HCT116 (cell line): ENCODE measurements around the gene FSIP1. TPM values are rescaled to one million over a fixed set of nuclear protein-coding genes. Genes with fewer than 3 reads are reported as not detected.

Experiments used
- ATAC-seq: fragments of 200-7000 bp; cut with Tn5 transposase; 2 replicates; pipeline ENCODE4 v1.9.1; 2020; ENCODE audit warnings: mild to moderate bottlenecking, moderate library complexity
- BruUV-seq: library from RNA; stranded (reverse); fragments of 400-500 nt; replicated peaks from 2 replicates; lab custom pipeline; 2021; lab: Mats Ljungman, UMichigan
- CTCF ChIA-PET: fragments of 300-600 bp; sonication (Branson Sonifier 250); formaldehyde crosslinking; loops from one replicate; lab custom pipeline; 2021; ENCODE audit warnings: antibody characterized with exemption; lab: Charles Lee
- POLR2A ChIA-PET: fragments of 300-600, 350-600 bp; sonication (Branson Sonifier 250); formaldehyde crosslinking; loops from one replicate; lab custom pipeline; 2021; ENCODE audit warnings: antibody characterized with exemption; lab: Charles Lee
- RAD21 ChIA-PET, 2 experiments: fragments of 300-600 bp; sonication (Branson Sonifier 250); formaldehyde crosslinking; loops; one replicate each; lab custom pipeline; 2023; ENCODE audit warnings: low total read pairs in 2 of 2; ENCODE audit not compliant: uncharacterized antibody in 2 of 2, unreplicated experiment in 2 of 2, low non-redundant PET in 1 of 2; lab: Charles Lee
- DNase-seq: peaks from one replicate; pipeline ENCODE4 v3.0.0-alpha.2; 2010; ENCODE audit warnings: low read depth, low spot score
- H2AFZ ChIP-seq: fragments of 200-600 bp; shearing (Covaris generic), sonication (generic); 2 replicates; pipeline ENCODE4 v1.6.1; 2017; ENCODE audit warnings: low read depth, mixed run types, mixed read lengths, antibody characterized with exemption, low read length; ENCODE audit not compliant: poor library complexity, severe bottlenecking
- H3K27ac ChIP-seq: 2 replicates; pipeline ENCODE4 v1.5.1; 2012; ENCODE audit warnings: low read depth, low read length
- H3K27me3 ChIP-seq: fragments of 200-600 bp; sonication (generic); 2 replicates; pipeline ENCODE4 v1.6.1; 2016; ENCODE audit warnings: mixed run types, low read length, mixed read lengths; ENCODE audit not compliant: insufficient read depth
- H3K36me3 ChIP-seq, 2 experiments: fragments of 200-500 bp in 1 of 2; fragments of 200-600 bp in 1 of 2; sonication (Bioruptor generic) in 1 of 2; sonication (generic) in 1 of 2; 2 replicates each; pipeline versions ENCODE4 v1.5.1 to v1.6.1; 2014 to 2016; ENCODE audit warnings: low read length in 2 of 2, inconsistent platforms in 1 of 2, mixed read lengths in 1 of 2, mixed run types in 1 of 2; ENCODE audit not compliant: insufficient read depth in 2 of 2, control insufficient read depth in 1 of 2
- H3K4me1 ChIP-seq, 2 experiments: fragments of 200-600 bp in 1 of 2; sonication (generic) in 1 of 2; 2 replicates each; pipeline versions ENCODE4 v1.5.1 to v1.6.1; 2012 to 2017; ENCODE audit warnings: low read length in 2 of 2, inconsistent platforms in 1 of 2, mild to moderate bottlenecking in 1 of 2, mixed read lengths in 1 of 2, mixed run types in 1 of 2, moderate library complexity in 1 of 2; ENCODE audit not compliant: insufficient read depth in 2 of 2, control insufficient read depth in 1 of 2
- H3K4me2 ChIP-seq: fragments of 200-600 bp; sonication (generic); 2 replicates; pipeline ENCODE4 v1.6.1; 2017; ENCODE audit warnings: mixed run types, low read length, mixed read lengths
- H3K4me3 ChIP-seq, 2 experiments: fragments of 200-600 bp in 1 of 2; sonication (generic) in 1 of 2; replicated peaks in 1 of 2; 2 replicates each; pipeline ENCODE4 v1.5.1; 2011 to 2016; ENCODE audit warnings: low read length in 2 of 2, control low read depth in 1 of 2, low read depth in 1 of 2, mild to moderate bottlenecking in 1 of 2, mixed read lengths in 1 of 2, mixed run types in 1 of 2
- H3K79me2 ChIP-seq: fragments of 200-600 bp; sonication (generic); 2 replicates; pipeline ENCODE4 v1.6.1; 2017; ENCODE audit warnings: mild to moderate bottlenecking, mixed run types, low read length, moderate library complexity, mixed read lengths; ENCODE audit not compliant: insufficient read depth
- H3K9ac ChIP-seq: fragments of 200-600 bp; sonication (generic); 2 replicates; pipeline ENCODE4 v1.6.1; 2016; ENCODE audit warnings: low read length, mixed read lengths
- H3K9me2 ChIP-seq: fragments of 200-600 bp; sonication (generic), shearing (Covaris generic); 2 replicates; pipeline ENCODE4 v1.6.1; 2017; ENCODE audit warnings: mixed run types, mild to moderate bottlenecking, moderate library complexity; ENCODE audit not compliant: insufficient read depth
- H3K9me3 ChIP-seq, 2 experiments: fragments of 200-500 bp in 1 of 2; fragments of 200-600 bp in 1 of 2; sonication (Bioruptor generic) in 1 of 2; sonication (generic) in 1 of 2; 2 replicates each; pipeline ENCODE4 v1.6.1; 2014 to 2017; ENCODE audit warnings: low read length in 2 of 2, mixed read lengths in 2 of 2, inconsistent platforms in 1 of 2, low read depth in 1 of 2, mild to moderate bottlenecking in 1 of 2, mixed run types in 1 of 2, moderate library complexity in 1 of 2; ENCODE audit not compliant: control insufficient read depth in 1 of 2, insufficient read depth in 1 of 2
- H4K20me1 ChIP-seq: fragments of 200-600 bp; sonication (generic), shearing (Covaris generic); 2 replicates; pipeline ENCODE4 v1.6.1; 2017; ENCODE audit warnings: mixed run types, mild to moderate bottlenecking, moderate library complexity; ENCODE audit not compliant: insufficient read depth
- CBX3 ChIP-seq: IDR thresholded peaks from 2 replicates; pipeline ENCODE4 v1.6.1; 2012; ENCODE audit warnings: low read depth
- CEBPB ChIP-seq: IDR thresholded peaks from 2 replicates; pipeline ENCODE4 v1.6.1; 2012; ENCODE audit warnings: low read depth
- EGR1 ChIP-seq: IDR thresholded peaks from 2 replicates; pipeline ENCODE4 v1.6.1; 2012; ENCODE audit warnings: low read depth
- EZH2 ChIP-seq: fragments of 200-600 bp; sonication (generic); IDR thresholded peaks from 2 replicates; pipeline ENCODE4 v1.6.1; 2017; ENCODE audit warnings: antibody characterized with exemption, mixed run types
- EZH2phosphoT487 ChIP-seq: fragments of 200-600 bp; IDR thresholded peaks from 2 replicates; pipeline ENCODE4 v1.6.1; 2018; ENCODE audit warnings: antibody characterized with exemption, borderline replicate concordance
- MAX ChIP-seq: IDR thresholded peaks from 2 replicates; pipeline ENCODE4 v1.6.1; 2012
- POLR2A ChIP-seq: IDR thresholded peaks from 2 replicates; pipeline ENCODE4 v1.7.0; 2011; ENCODE audit warnings: borderline replicate concordance; ENCODE audit not compliant: insufficient read depth, insufficient read length; ENCODE audit errors: extremely low read depth
- RAD21 ChIP-seq: IDR thresholded peaks from 2 replicates; pipeline ENCODE4 v1.6.1; 2012; ENCODE audit warnings: low read depth, mild to moderate bottlenecking
- SIN3A ChIP-seq: IDR thresholded peaks from 2 replicates; pipeline ENCODE4 v1.6.1; 2012; ENCODE audit warnings: low read depth
- SP1 ChIP-seq: IDR thresholded peaks from 2 replicates; pipeline ENCODE4 v1.6.1; 2012; ENCODE audit warnings: low read depth
- SRF ChIP-seq: IDR thresholded peaks from 2 replicates; pipeline ENCODE4 v1.6.1; 2012; ENCODE audit warnings: low read depth
- YY1 ChIP-seq: IDR thresholded peaks from 2 replicates; pipeline ENCODE4 v1.6.1; 2011; ENCODE audit warnings: low read length, low read depth, moderate library complexity, mild to moderate bottlenecking; ENCODE audit not compliant: insufficient replicate concordance; ENCODE audit errors: extremely low read depth
- ZBTB33 ChIP-seq: IDR thresholded peaks from 2 replicates; pipeline ENCODE4 v1.6.1; 2011; ENCODE audit warnings: mild to moderate bottlenecking, low read length, moderate library complexity; ENCODE audit not compliant: insufficient replicate concordance; ENCODE audit errors: extremely low read depth
- ZFX ChIP-seq: fragments of 450-650 bp; IDR thresholded peaks from 2 replicates; pipeline ENCODE4 v1.6.1; 2017
- intact Hi-C: fragments of 100-400 bp; cut with micrococcal nuclease; formaldehyde crosslinking; loops from 2 replicates; pipeline ENCODE4 v1.10.0; 2022
- total RNA-seq: library from RNA; stranded (reverse); gene quantifications from one replicate; pipeline ENCODE4 v1.2.1, GENCODE V29; 2021; ENCODE audit not compliant: unreplicated experiment
- TF ChIP-seq, protein P1 (sequence below): IDR thresholded peaks from 2 replicates; pipeline ENCODE4 v1.6.1; 2012; ENCODE audit warnings: low read depth

The FSIP1 gene
- total RNA-seq, 1 experiment from 2014 or later = 0.42 TPM

GRCh38 chr15:39746176-39746575 lies 36.5 kb downstream of the FSIP1 start:
- Histone ChIP-seq H3K27ac (no peak overlapping the region), H3K27me3 (no peaks in the 10 kb centered on the region), H3K4me1 (no peaks in the 10 kb centered on the region), H3K4me2 (no peak overlapping the region), H3K9me2 (no peaks in the 10 kb centered on the region), H2AFZ (no peak overlapping the region), H3K9me3 (no peaks in the 10 kb centered on the region), H3K9ac (no peak overlapping the region), H4K20me1 (no peaks in the 10 kb centered on the region)
- CTCF ChIA-PET = no interaction called here
- intact Hi-C loops = no loop called here
- TF ChIP-seq YY1 (no peak), SP1 (no peak), SRF (no peak), EZH2phosphoT487 (no peak), EGR1 (no peak)
- TF ChIP-seq, protein P1, sequence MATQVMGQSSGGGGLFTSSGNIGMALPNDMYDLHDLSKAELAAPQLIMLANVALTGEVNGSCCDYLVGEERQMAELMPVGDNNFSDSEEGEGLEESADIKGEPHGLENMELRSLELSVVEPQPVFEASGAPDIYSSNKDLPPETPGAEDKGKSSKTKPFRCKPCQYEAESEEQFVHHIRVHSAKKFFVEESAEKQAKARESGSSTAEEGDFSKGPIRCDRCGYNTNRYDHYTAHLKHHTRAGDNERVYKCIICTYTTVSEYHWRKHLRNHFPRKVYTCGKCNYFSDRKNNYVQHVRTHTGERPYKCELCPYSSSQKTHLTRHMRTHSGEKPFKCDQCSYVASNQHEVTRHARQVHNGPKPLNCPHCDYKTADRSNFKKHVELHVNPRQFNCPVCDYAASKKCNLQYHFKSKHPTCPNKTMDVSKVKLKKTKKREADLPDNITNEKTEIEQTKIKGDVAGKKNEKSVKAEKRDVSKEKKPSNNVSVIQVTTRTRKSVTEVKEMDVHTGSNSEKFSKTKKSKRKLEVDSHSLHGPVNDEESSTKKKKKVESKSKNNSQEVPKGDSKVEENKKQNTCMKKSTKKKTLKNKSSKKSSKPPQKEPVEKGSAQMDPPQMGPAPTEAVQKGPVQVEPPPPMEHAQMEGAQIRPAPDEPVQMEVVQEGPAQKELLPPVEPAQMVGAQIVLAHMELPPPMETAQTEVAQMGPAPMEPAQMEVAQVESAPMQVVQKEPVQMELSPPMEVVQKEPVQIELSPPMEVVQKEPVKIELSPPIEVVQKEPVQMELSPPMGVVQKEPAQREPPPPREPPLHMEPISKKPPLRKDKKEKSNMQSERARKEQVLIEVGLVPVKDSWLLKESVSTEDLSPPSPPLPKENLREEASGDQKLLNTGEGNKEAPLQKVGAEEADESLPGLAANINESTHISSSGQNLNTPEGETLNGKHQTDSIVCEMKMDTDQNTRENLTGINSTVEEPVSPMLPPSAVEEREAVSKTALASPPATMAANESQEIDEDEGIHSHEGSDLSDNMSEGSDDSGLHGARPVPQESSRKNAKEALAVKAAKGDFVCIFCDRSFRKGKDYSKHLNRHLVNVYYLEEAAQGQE = no peak
- TF ChIP-seq, all 23 proteins: peak for 0
- Histone ChIP-seq H3K4me3 (no peak overlapping the region), H3K79me2 (no peaks in the 10 kb centered on the region), H3K36me3 (no peaks in the 10 kb centered on the region)
- ChIA-PET RAD21 (no interaction called here), POLR2A (no interaction called here)
- DNase-seq (no peak), ATAC-seq (no peak)
- BruUV-seq = no TSS peak

- TF ChIP-seq SIN3A = no peak
- no peak for TF ChIP-seq EZH2phosphoT487
- no peak for TF ChIP-seq EZH2
- TF ChIP-seq CBX3 = no peak
- no peak for TF ChIP-seq MAX
- TF ChIP-seq YY1 = no peak
- no peak for TF ChIP-seq CEBPB
- TF ChIP-seq ZBTB33 = no peak
- no peak for TF ChIP-seq RAD21
- no peak for TF ChIP-seq SRF
- TF ChIP-seq POLR2A = no peak
- TF ChIP-seq ZFX = no peak
- Histone ChIP-seq H3K9me2 (no peaks in the 10 kb centered on the region), H3K4me3 (no peak overlapping the region), H3K9me3 (no peaks in the 10 kb centered on the region), H2AFZ (no peak overlapping the region), H3K4me2 (no peak overlapping the region), H3K4me1 (no peaks in the 10 kb centered on the region), H3K79me2 (no peaks in the 10 kb centered on the region), H3K27me3 (no peaks in the 10 kb centered on the region), H3K27ac (no peak overlapping the region), H3K9ac (no peak overlapping the region), H3K36me3 (no peaks in the 10 kb centered on the region), H4K20me1 (no peaks in the 10 kb centered on the region)
- DNase-seq = no peak
- no peak for ATAC-seq
- RAD21 ChIA-PET = no interaction called here
- BruUV-seq = no TSS peak
- POLR2A ChIA-PET = no interaction called here
- intact Hi-C loops = no loop called here
- CTCF ChIA-PET = interaction anchor here (1.5 to 1.8 kb wide), 2 partner anchors 12 to 60 kb away, joined by 3 to 14 read pairs; no protein-coding TSS in a partner anchor
Observed at GRCh38 chr15:39745415-39745814, 37.2 kb downstream of the FSIP1 start.
